GM12872 (cell line): Measurements from ENCODE around the gene AMPD2.

ENCODE experiments used
- CTCF ChIP-seq: IDR thresholded peaks from 3 replicates; pipeline ENCODE4 v1.5.1; 2011; ENCODE audit warnings: low read depth, mild to moderate bottlenecking, low read length, moderate library complexity; ENCODE audit not compliant: insufficient read depth

Gene AMPD2

GRCh38 chr1:109586055-109586454 lies 33.6 kb upstream of the AMPD2 start:
- TF ChIP-seq CTCF: no peak

- no peak for TF ChIP-seq CTCF
Observed at GRCh38 chr1:109589177-109589576, 30.5 kb upstream of the AMPD2 start.

GRCh38 chr1:109589679-109590078 lies 30.0 kb upstream of the AMPD2 start:
- no peak for TF ChIP-seq CTCF

- TF ChIP-seq CTCF: no peak
Observed at GRCh38 chr1:109592916-109593315, 26.7 kb upstream of the AMPD2 start.

- TF ChIP-seq CTCF: no peak
Observed at GRCh38 chr1:109595531-109595930, 24.1 kb upstream of the AMPD2 start.

- no peak for TF ChIP-seq CTCF
Observed at GRCh38 chr1:109598156-109598555, 21.5 kb upstream of the AMPD2 start.

- TF ChIP-seq CTCF: peak; percentile 42; the same call in 2 of the 3 replicates
Observed at GRCh38 chr1:109598655-109599054, 21.0 kb upstream of the AMPD2 start.

- no peak for TF ChIP-seq CTCF
Observed at GRCh38 chr1:109603229-109603628, 16.4 kb upstream of the AMPD2 start.
